GM23248 (cell line): ENCODE data around the gene LAMB1.

Source experiments
- EZH2 ChIP-seq: fragments of 200-600 bp; sonication (generic); IDR thresholded peaks from 2 replicates; pipeline ENCODE4 v1.6.1; 2018; ENCODE audit warnings: antibody characterized with exemption, mild to moderate bottlenecking; ENCODE audit not compliant: insufficient read depth, poor library complexity, severe bottlenecking
- EZH2phosphoT487 ChIP-seq: fragments of 200-600 bp; sonication (generic); IDR thresholded peaks from 2 replicates; pipeline ENCODE4 v1.6.1; 2018; ENCODE audit warnings: antibody characterized with exemption, moderate library complexity, mild to moderate bottlenecking, low read depth; ENCODE audit not compliant: insufficient read depth

DNA sequence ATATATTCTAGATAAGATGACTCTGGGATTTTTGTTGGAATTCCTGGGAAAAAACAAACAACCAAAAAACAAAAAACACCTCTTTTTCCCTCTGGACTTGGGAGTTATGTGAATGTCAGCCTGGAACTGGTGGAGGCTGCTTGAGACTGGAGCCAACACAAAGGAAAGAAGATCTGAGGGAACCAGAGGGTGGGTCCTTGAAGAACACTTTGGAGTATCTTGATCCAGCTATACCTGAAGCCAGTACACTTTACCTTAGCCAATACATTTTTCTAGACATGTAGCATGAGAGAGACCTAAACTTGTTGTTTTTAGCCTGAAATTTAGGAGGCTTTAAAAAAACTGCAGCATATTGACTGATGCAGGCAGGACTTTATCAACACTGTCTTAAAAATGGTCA is 5.9 kb upstream of the LAMB1 start:
- no peak for TF ChIP-seq EZH2phosphoT487
- TF ChIP-seq EZH2 = no peak
